A549 (cell line): Measurements from ENCODE around the gene CDRT15. TPM values are rescaled to one million over a fixed set of nuclear protein-coding genes. Genes with fewer than 3 reads are reported as not detected.

Experiments used
- ATAC-seq, 2 experiments: fragments of 200-7000 bp in 1 of 2; fragments of >200 bp in 1 of 2; cut with Nextera tagmentation in 1 of 2; cut with Tn5 transposase in 1 of 2; 3 replicates each; pipeline versions ENCODE4 v1.8.0 to v1.9.1; 2018 to 2020; ENCODE audit warnings: mild to moderate bottlenecking in 1 of 2, moderate library complexity in 1 of 2
- CTCF ChIA-PET: fragments of 300-600 bp; sonication (Branson Sonifier 250); formaldehyde crosslinking; extraction: SDS; loops from one replicate; lab custom pipeline; 2021; ENCODE audit warnings: antibody characterized with exemption, inconsistent platforms; lab: Yijun Ruan, JAX
- POLR2A ChIA-PET: fragments of 350-600 bp; formaldehyde crosslinking; extraction: SDS; loops from one replicate; lab custom pipeline; 2021; ENCODE audit warnings: antibody characterized with exemption, inconsistent platforms; lab: Yijun Ruan, JAX
- DNase-seq, 2 experiments: peaks; one replicate each; pipeline versions ENCODE4 v3.0.0 to v3.0.0-alpha.2; 2011 to 2016; ENCODE audit warnings: low read depth in 1 of 2, low spot score in 1 of 2
- FAIRE-seq: peaks from 2 replicates; lab custom pipeline; 2011; peaks lifted over from hg19 to GRCh38; lab: Jason Lieb, UNC
- H3K27ac ChIP-seq, 2 experiments: fragments of >200 bp; sonication (Bioruptor Twin); formaldehyde crosslinking; 3 replicates each; pipeline ENCODE4 v1.5.1; 2016 to 2017
- H3K4me1 ChIP-seq: fragments of >200 bp; sonication (Bioruptor Twin); formaldehyde crosslinking; 3 replicates; pipeline ENCODE4 v1.6.1; 2016
- H3K4me2 ChIP-seq: fragments of >200 bp; sonication (Bioruptor Twin); formaldehyde crosslinking; 3 replicates; pipeline ENCODE4 v1.6.1; 2016
- H3K4me3 ChIP-seq: fragments of >200 bp; sonication (Bioruptor Twin); formaldehyde crosslinking; 3 replicates; pipeline ENCODE4 v1.5.1; 2016
- H3K9me3 ChIP-seq: fragments of >200 bp; sonication (Bioruptor Twin); formaldehyde crosslinking; 3 replicates; pipeline ENCODE4 v1.6.1; 2016
- ATOH8 ChIP-seq: fragments of 250-450 bp; sonication (Bioruptor Pico); IDR thresholded peaks from 2 replicates; pipeline ENCODE4 v1.5.0; 2020; ENCODE audit warnings: low read depth, mild to moderate bottlenecking, moderate library complexity
- CEBPB ChIP-seq, 2 experiments: fragments of >200 bp in 1 of 2; sonication (Bioruptor Twin) in 1 of 2; formaldehyde crosslinking in 1 of 2; IDR thresholded peaks; 2 replicates each; pipeline ENCODE4 v1.6.1; 2012 to 2016
- CHD4 ChIP-seq: fragments of 200-600 bp; sonication (generic); IDR thresholded peaks from 2 replicates; pipeline ENCODE4 v1.6.1; 2016; ENCODE audit warnings: antibody characterized with exemption, mild to moderate bottlenecking, borderline replicate concordance
- ELK1 ChIP-seq: fragments of 150-350 bp; IDR thresholded peaks from 2 replicates; pipeline ENCODE4 v1.6.1; 2014; ENCODE audit warnings: low read depth, mild to moderate bottlenecking, low read length
- EP300 ChIP-seq, 2 experiments: fragments of >200 bp; sonication (Bioruptor Twin); formaldehyde crosslinking; IDR thresholded peaks; 2 replicates in 1 of 2; 3 replicates in 1 of 2; pipeline ENCODE4 v1.6.1; 2016 to 2017
- FOSB ChIP-seq: fragments of 250-450 bp; sonication (Bioruptor Pico); IDR thresholded peaks from 2 replicates; pipeline ENCODE4 v1.5.0; 2020; ENCODE audit warnings: mild to moderate bottlenecking, moderate library complexity
- FOSL2 ChIP-seq, 2 experiments: fragments of 450-650 bp in 1 of 2; fragments of >200 bp in 1 of 2; sonication (Bioruptor Twin) in 1 of 2; formaldehyde crosslinking; IDR thresholded peaks; 2 replicates each; pipeline versions ENCODE4 v1.5.0 to v1.6.1; 2016 to 2020; ENCODE audit warnings: mild to moderate bottlenecking in 1 of 2, moderate library complexity in 1 of 2
- FOXS1 ChIP-seq: fragments of 250-450 bp; sonication (Bioruptor Pico); IDR thresholded peaks from 2 replicates; pipeline ENCODE4 v1.5.0; 2020; ENCODE audit warnings: mild to moderate bottlenecking, moderate library complexity
- HDAC2 ChIP-seq: fragments of 200-600 bp; sonication (generic); IDR thresholded peaks from 2 replicates; pipeline ENCODE4 v1.6.1; 2016
- HOXA7 ChIP-seq: fragments of 250-450 bp; sonication (Bioruptor Pico); IDR thresholded peaks from 2 replicates; pipeline ENCODE4 v1.5.0; 2020; ENCODE audit warnings: mild to moderate bottlenecking, moderate library complexity
- KDM5A ChIP-seq: fragments of 200-600 bp; sonication (generic); IDR thresholded peaks from 2 replicates; pipeline ENCODE4 v1.6.1; 2016; ENCODE audit warnings: antibody characterized with exemption, mild to moderate bottlenecking
- MAX ChIP-seq: IDR thresholded peaks from 2 replicates; pipeline ENCODE4 v1.6.1; 2012
- PHF8 ChIP-seq: fragments of 200-600 bp; sonication (generic); IDR thresholded peaks from 2 replicates; pipeline ENCODE4 v1.6.1; 2016; ENCODE audit warnings: low read depth, mild to moderate bottlenecking, antibody characterized with exemption, moderate library complexity, borderline replicate concordance
- POLR2AphosphoS2 ChIP-seq: conservative IDR thresholded peaks from 2 replicates; pipeline ENCODE4 v1.6.1; 2012; ENCODE audit warnings: low read length, improper control_type of control experiment, inconsistent platforms
- RAD21 ChIP-seq, 2 experiments: fragments of >200 bp in 1 of 2; sonication (Bioruptor Twin) in 1 of 2; formaldehyde crosslinking in 1 of 2; IDR thresholded peaks in 1 of 2; conservative IDR thresholded peaks in 1 of 2; 2 replicates in 1 of 2; 3 replicates in 1 of 2; pipeline ENCODE4 v1.6.1; 2012 to 2018; ENCODE audit warnings: inconsistent platforms in 1 of 2
- RARB ChIP-seq: fragments of 250-450 bp; sonication (Bioruptor Pico); IDR thresholded peaks from 2 replicates; pipeline ENCODE4 v1.8.0; 2021; ENCODE audit warnings: mild to moderate bottlenecking, moderate library complexity
- REST ChIP-seq: fragments of 200-600 bp; sonication (generic); IDR thresholded peaks from 2 replicates; pipeline ENCODE4 v1.6.1; 2016; ENCODE audit warnings: antibody characterized with exemption, mild to moderate bottlenecking, moderate library complexity
- RFX5 ChIP-seq: fragments of 450-650 bp; IDR thresholded peaks from 2 replicates; pipeline ENCODE4 v1.7.1; 2014; ENCODE audit warnings: antibody characterized with exemption, mild to moderate bottlenecking, moderate library complexity
- SMC3 ChIP-seq: fragments of >200 bp; sonication (Bioruptor Twin); formaldehyde crosslinking; IDR thresholded peaks from 3 replicates; pipeline ENCODE4 v1.6.1; 2018; ENCODE audit warnings: inconsistent platforms
- TP53 ChIP-seq: fragments of 250-450 bp; sonication (Bioruptor Pico); IDR thresholded peaks from 2 replicates; pipeline ENCODE4 v1.5.0; 2021; ENCODE audit warnings: mild to moderate bottlenecking, moderate library complexity
- WGBS: methylation state at CpG from one replicate; pipeline ENCODE4 v1.1.6; 2017; ENCODE audit errors: missing lambda C conversion rate; 5-methylcytosine and 5-hydroxymethylcytosine counted together
- polyA plus RNA-seq, 4 experiments: library from polyadenylated mRNA; depleted of rRNA in 3 of 4; stranded (reverse); fragments of >200 nt; fragmentation: RNase III in 1 of 4; extraction: RNeasy Plus Mini Kit Qiagen cat#74134 plus additional on column Dnase treatment in 1 of 4; gene quantifications; 2 replicates in 3 of 4; 3 replicates in 1 of 4; pipeline ENCODE4 v1.2.3, GENCODE V29; 2011 to 2017

CDRT15 gene
- polyA plus RNA-seq, 2 of the 4 experiments (the other 2 are of a cell fraction), result not detected

GRCh38 chr17:14268264-14268663 is 31.6 kb upstream of the CDRT15 start:
- DNase-seq, result no peak
- FAIRE-seq, result no peak
- TF ChIP-seq RARB (CRISPR knock-in tag), result no peak
- TF ChIP-seq ELK1, result no peak
- TF ChIP-seq RAD21 (conservative IDR thresholded peaks at IDR 0.05 in 1 of 2, IDR thresholded peaks at IDR 0.05 in 1 of 2), result peak in 1 of 2 experiments; percentile 28; a peak in 2 of 5 replicates
- no peak for TF ChIP-seq TP53 (CRISPR knock-in tag)
- 0 out of 3 replicates have a peak, but pooled peaks have one; percentile 6 for TF ChIP-seq SMC3
- TF ChIP-seq MAX, result no peak
- no peak for TF ChIP-seq HDAC2
- TF ChIP-seq RFX5, result no peak
- TF ChIP-seq CEBPB (IDR thresholded peaks at IDR 0.05), result no peak
- TF ChIP-seq HOXA7 (CRISPR knock-in tag), result no peak
- no peak for TF ChIP-seq PHF8
- H3K4me2 ChIP-seq, result no peak overlapping the region
- ChIA-PET CTCF (interaction anchor here (1.7 to 1.9 kb wide), 2 partner anchors 28 to 658 kb away, joined by 5 to 6 read pairs; no protein-coding TSS in a partner anchor), POLR2A (no interaction called here)
- WGBS, result 0% methylated on average over 2 of the region's 2 CpGs
- ATAC-seq, result peak in 1 of 2 experiments; percentile 63; a peak in 3 of 6 replicates
- H3K9me3 ChIP-seq, result no peaks in the 10 kb centered on the region
- H3K4me3 ChIP-seq, result no peak overlapping the region
- H3K27ac ChIP-seq, result no peak overlapping the region
- H3K4me1 ChIP-seq, result no peaks in the 10 kb centered on the region

- no peaks in the 10 kb centered on the region for H3K9me3 ChIP-seq
- H3K27ac ChIP-seq, result no peak overlapping the region
- ATAC-seq (no peak), FAIRE-seq (no peak), DNase-seq (no peak)
- 60% methylated on average over 5 of the region's 5 CpGs for WGBS
- no peaks in the 10 kb centered on the region for H3K4me1 ChIP-seq
- POLR2A ChIA-PET, result no interaction called here
- TF ChIP-seq REST, result no peak
- no peak for TF ChIP-seq EP300 (IDR thresholded peaks at IDR 0.05)
- TF ChIP-seq FOSB, result no peak
- TF ChIP-seq ATOH8, result no peak
- TF ChIP-seq CHD4, result no peak
- TF ChIP-seq POLR2AphosphoS2, result no peak
- TF ChIP-seq FOXS1 (CRISPR knock-in tag), result no peak
- TF ChIP-seq KDM5A, result no peak
- TF ChIP-seq HDAC2, result no peak
- no peak for TF ChIP-seq MAX
- no peak for TF ChIP-seq FOSL2 (IDR thresholded peaks at IDR 0.05)
- no peak for TF ChIP-seq FOSL2 (CRISPR knock-in tag; IDR thresholded peaks at IDR 0.05)
- H3K4me2 ChIP-seq, result no peak overlapping the region
- H3K4me3 ChIP-seq, result no peak overlapping the region
- CTCF ChIA-PET, result no interaction called here
Observed at GRCh38 chr17:14261406-14261805, 24.7 kb upstream of the CDRT15 start.
